ENCODE measurements around the gene EDIL3. TPM values are rescaled to one million over a fixed set of nuclear protein-coding genes. Genes with fewer than 3 reads are reported as not detected.

EDIL3 gene, protein sequence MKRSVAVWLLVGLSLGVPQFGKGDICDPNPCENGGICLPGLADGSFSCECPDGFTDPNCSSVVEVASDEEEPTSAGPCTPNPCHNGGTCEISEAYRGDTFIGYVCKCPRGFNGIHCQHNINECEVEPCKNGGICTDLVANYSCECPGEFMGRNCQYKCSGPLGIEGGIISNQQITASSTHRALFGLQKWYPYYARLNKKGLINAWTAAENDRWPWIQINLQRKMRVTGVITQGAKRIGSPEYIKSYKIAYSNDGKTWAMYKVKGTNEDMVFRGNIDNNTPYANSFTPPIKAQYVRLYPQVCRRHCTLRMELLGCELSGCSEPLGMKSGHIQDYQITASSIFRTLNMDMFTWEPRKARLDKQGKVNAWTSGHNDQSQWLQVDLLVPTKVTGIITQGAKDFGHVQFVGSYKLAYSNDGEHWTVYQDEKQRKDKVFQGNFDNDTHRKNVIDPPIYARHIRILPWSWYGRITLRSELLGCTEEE
- total RNA-seq, result 1 to 10 TPM; 4.6 to 5.5 TPM

DNA sequence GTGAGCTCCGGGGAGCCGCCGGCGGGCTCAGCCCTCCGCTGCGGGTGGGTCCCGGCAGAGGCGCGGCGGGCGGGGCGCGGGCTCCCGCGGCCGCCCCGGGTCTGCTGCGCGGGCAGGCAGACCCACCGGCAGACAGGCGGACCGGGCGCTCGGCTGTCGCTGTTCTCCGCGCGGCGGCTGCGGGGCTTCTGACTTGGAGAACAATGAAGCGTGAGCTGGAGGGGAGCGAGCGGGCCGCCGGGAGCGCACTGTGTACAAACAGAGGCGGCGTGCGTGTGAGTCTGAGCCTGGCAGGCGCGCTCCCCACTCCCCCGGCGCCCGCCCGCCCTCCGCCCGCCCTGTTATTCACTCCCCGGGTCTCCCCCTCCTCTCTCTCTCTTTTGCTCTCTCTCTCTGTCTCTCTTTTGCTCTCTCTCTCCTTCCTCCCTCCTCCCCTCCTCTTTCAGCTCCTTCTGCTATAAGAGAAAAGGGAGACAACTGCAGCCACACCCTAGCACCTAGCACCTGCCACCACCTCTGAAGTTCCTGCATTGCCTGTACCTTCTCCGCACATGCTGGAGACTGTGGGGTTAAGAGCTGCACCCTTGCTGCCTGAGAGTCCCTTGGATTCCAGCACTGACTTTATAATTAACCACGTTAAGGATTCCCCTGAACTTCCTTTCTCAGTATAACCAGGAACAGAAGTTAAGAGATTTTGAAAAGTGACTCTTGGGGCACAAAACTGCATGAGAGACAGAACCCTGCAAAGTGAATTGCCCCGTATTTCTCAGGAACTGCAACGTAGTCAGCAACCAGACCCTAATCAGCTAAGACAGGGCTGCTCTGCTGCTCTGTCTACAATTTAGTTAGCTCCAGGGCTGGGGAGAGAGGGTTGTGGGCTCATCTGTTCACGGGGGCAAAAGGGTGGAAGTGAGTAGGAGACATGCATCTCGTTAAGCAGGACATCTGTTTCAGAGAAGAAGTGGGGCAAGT is at the start of gene EDIL3:
Gene EDIL3, minus strand, starts transcription at position 277 of the 972 bp plus-strand sequence. CDS start 506 bp downstream, outside the sequence.
- no peaks in the 10 kb centered on the region for H3K36me3 ChIP-seq
- no peak for DNase-seq (ENCODE audit: low spot score)
- peaks cover 10% of the 10 kb centered on the region for H3K27me3 ChIP-seq (replicated peaks; ENCODE audit: insufficient read depth)
- H3K4me1 ChIP-seq (replicated peaks), result no peaks in the 10 kb centered on the region
- WGBS, result under 1% methylated on average over 37 of the region's 54 CpGs
- TF ChIP-seq POLR2AphosphoS5 (IDR thresholded peaks at IDR 0.05), result no peak
- TF ChIP-seq, protein P1, sequence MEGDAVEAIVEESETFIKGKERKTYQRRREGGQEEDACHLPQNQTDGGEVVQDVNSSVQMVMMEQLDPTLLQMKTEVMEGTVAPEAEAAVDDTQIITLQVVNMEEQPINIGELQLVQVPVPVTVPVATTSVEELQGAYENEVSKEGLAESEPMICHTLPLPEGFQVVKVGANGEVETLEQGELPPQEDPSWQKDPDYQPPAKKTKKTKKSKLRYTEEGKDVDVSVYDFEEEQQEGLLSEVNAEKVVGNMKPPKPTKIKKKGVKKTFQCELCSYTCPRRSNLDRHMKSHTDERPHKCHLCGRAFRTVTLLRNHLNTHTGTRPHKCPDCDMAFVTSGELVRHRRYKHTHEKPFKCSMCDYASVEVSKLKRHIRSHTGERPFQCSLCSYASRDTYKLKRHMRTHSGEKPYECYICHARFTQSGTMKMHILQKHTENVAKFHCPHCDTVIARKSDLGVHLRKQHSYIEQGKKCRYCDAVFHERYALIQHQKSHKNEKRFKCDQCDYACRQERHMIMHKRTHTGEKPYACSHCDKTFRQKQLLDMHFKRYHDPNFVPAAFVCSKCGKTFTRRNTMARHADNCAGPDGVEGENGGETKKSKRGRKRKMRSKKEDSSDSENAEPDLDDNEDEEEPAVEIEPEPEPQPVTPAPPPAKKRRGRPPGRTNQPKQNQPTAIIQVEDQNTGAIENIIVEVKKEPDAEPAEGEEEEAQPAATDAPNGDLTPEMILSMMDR (IDR thresholded peaks at IDR 0.05), result no peak
- no peak for TF ChIP-seq POLR2A (IDR thresholded peaks at IDR 0.05)
- peak within 1 kb of the TSS; percentile 27 to 30 for H3K4me3 ChIP-seq
- H3K27ac ChIP-seq, result peak within 1 kb of the TSS in 1 of 2 donors; percentile 18
- intact Hi-C loops (cut with DNase I), result no loop called here
- H3K9me3 ChIP-seq, result no peaks in the 10 kb centered on the region

- H3K4me1 ChIP-seq (replicated peaks), result no peaks in the 10 kb centered on the region
- no peaks in the 10 kb centered on the region for H3K9me3 ChIP-seq
- H3K4me3 ChIP-seq, result no peak overlapping the region
- WGBS, result 93% methylated on average over 1 of the region's 1 CpG
- intact Hi-C loops (cut with DNase I), result no loop called here
- no peak for DNase-seq (ENCODE audit: low spot score)
- no peaks in the 10 kb centered on the region for H3K27me3 ChIP-seq (replicated peaks; ENCODE audit: insufficient read depth)
- H3K27ac ChIP-seq, result no peak overlapping the region
- TF ChIP-seq POLR2A (IDR thresholded peaks at IDR 0.05) (no peak), POLR2AphosphoS5 (IDR thresholded peaks at IDR 0.05) (no peak)
- TF ChIP-seq, protein P1 (IDR thresholded peaks at IDR 0.05), result no peak
- no peaks in the 10 kb centered on the region for H3K36me3 ChIP-seq
Measured at GRCh38 chr5:84433461-84433860, 48.8 kb upstream of the EDIL3 start.

DNA sequence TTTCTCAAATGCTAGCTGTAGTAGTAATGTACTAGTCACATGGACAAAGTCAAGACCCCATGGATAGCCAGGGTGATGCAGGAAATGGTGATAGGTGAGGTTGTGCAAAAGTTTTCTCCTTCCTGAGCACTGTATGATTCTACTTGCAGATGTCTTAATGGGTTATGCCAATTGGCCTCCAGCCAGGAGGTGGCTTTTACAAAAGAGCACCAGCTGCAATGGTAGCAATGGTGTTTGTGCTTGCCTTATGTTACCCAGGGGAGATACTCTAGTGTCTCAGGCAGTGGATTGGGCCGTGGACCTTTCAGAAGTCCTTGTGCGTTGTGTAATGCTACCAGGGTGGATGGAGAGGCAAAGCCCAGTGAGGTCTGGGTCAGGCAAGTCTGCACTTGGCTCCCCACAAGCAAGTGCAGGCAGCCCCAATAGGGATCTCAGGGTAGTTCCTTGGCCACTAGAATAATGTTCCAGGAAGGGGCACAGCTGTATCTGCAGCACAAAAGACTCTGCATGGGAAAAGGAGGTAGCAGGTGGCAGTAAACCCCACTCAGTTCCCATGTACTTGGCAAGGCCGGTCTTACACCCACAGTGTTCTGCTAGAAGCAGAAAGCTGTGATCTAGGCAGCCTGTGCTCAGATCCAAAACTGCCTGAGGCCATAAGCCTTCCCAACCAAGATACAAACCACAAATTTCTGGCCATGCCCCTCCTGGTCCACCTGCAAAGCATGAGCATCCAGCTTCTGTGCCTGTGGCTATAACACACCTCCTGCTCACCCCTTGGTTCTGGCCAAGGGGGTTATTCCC is 46.4 kb upstream of the EDIL3 start:
- no peak for TF ChIP-seq POLR2A (IDR thresholded peaks at IDR 0.05)
- TF ChIP-seq, protein P1 (IDR thresholded peaks at IDR 0.05), result no peak
- no peak for TF ChIP-seq POLR2AphosphoS5 (IDR thresholded peaks at IDR 0.05)
- H3K27ac ChIP-seq, result no peak overlapping the region
- intact Hi-C loops (cut with DNase I), result no loop called here
- DNase-seq (ENCODE audit: low spot score), result no peak
- no peaks in the 10 kb centered on the region for H3K4me1 ChIP-seq (replicated peaks)
- H3K36me3 ChIP-seq, result no peaks in the 10 kb centered on the region
- no peaks in the 10 kb centered on the region for H3K9me3 ChIP-seq
- no peak overlapping the region for H3K4me3 ChIP-seq
- WGBS, result 82% methylated on average over 3 of the region's 3 CpGs
- no peaks in the 10 kb centered on the region for H3K27me3 ChIP-seq (replicated peaks; ENCODE audit: insufficient read depth)

DNA sequence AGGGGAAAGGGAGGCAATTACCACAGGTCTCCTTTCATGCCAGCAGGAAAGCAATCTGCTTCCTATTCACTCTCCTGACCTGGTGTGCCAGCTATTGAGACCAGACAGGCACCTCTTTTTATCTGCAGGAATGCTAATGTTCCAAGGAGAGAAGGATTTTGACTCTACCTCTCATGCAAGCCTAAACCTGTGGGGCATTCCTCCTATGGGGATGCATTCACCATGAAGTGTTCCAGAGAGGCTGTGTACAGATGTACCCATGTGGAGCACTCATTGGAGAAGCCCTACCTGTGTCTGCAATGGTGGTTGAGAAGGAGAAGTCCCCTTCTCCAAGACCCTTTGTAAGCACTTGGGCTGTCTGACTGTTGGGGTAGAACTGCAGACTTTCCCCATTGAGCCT is 45.4 kb upstream of the EDIL3 start:
- Histone ChIP-seq H3K4me3 (no peak overlapping the region), H3K9me3 (no peaks in the 10 kb centered on the region), H3K27me3 (replicated peaks; ENCODE audit: insufficient read depth) (no peaks in the 10 kb centered on the region), H3K4me1 (replicated peaks) (no peaks in the 10 kb centered on the region), H3K27ac (no peak overlapping the region), H3K36me3 (no peaks in the 10 kb centered on the region)
- intact Hi-C loops (cut with DNase I), result no loop called here
- DNase-seq (ENCODE audit: low spot score), result no peak
- TF ChIP-seq, protein P1 (IDR thresholded peaks at IDR 0.05), result no peak
- no peak for TF ChIP-seq POLR2AphosphoS5 (IDR thresholded peaks at IDR 0.05)
- TF ChIP-seq POLR2A (IDR thresholded peaks at IDR 0.05), result no peak

Data from prostate gland (tissue), 2 donors.